H1 (cell line): ENCODE results near the gene CENPC. TPM values are rescaled to one million over a fixed set of nuclear protein-coding genes. Genes with fewer than 3 reads are reported as not detected.

Experiments
- CTCF ChIA-PET: fragments of 300-600 bp; sonication (Branson Sonifier 250); formaldehyde crosslinking; loops from one replicate; lab custom pipeline; 2021; ENCODE audit not compliant: partially characterized antibody; lab: Charles Lee
- POLR2A ChIA-PET: fragments of 300-600 bp; sonication (Branson Sonifier 250); formaldehyde crosslinking; loops from one replicate; lab custom pipeline; 2021; ENCODE audit warnings: inconsistent platforms; ENCODE audit not compliant: partially characterized antibody; lab: Charles Lee
- DNase-seq, 2 experiments: peaks; one replicate each; pipeline versions ENCODE4 v3.0.0 to v3.0.0-alpha.2; 2010 to 2022; ENCODE audit warnings: low spot score in 2 of 2, low read depth in 1 of 2, mixed read lengths in 1 of 2
- FAIRE-seq: peaks from 2 replicates; lab custom pipeline; 2011; peaks lifted over from hg19 to GRCh38; lab: Jason Lieb, UNC
- H2AFZ ChIP-seq: 2 replicates; pipeline ENCODE4 v1.8.1; 2012; ENCODE audit warnings: low read length, inconsistent platforms
- H2AK5ac ChIP-seq: 2 replicates; pipeline ENCODE4 v1.6.1; 2013; ENCODE audit warnings: low read depth, low read length
- H2BK120ac ChIP-seq: replicated peaks from 2 replicates; pipeline ENCODE3; 2013; ENCODE audit warnings: low read depth, low read length, inconsistent platforms
- H2BK12ac ChIP-seq: 2 replicates; pipeline ENCODE4 v1.6.1; 2013; ENCODE audit warnings: low read depth, low read length
- H2BK15ac ChIP-seq: 2 replicates; pipeline ENCODE4 v1.6.1; 2013; ENCODE audit warnings: low read length
- H2BK20ac ChIP-seq: 2 replicates; pipeline ENCODE4 v1.6.1; 2013; ENCODE audit warnings: low read length
- H2BK5ac ChIP-seq: 2 replicates; pipeline ENCODE4 v1.6.1; 2013; ENCODE audit warnings: low read depth, low read length
- H3K14ac ChIP-seq: 2 replicates; pipeline ENCODE4 v1.6.1; 2013; ENCODE audit warnings: inconsistent platforms; ENCODE audit not compliant: insufficient read length
- H3K18ac ChIP-seq: 2 replicates; pipeline ENCODE4 v1.6.1; 2013; ENCODE audit warnings: low read length; ENCODE audit errors: extremely low read depth
- H3K23ac ChIP-seq: 2 replicates; pipeline ENCODE4 v1.6.1; 2013; ENCODE audit warnings: inconsistent platforms; ENCODE audit not compliant: insufficient read length
- H3K23me2 ChIP-seq: 2 replicates; pipeline ENCODE4 v1.6.1; 2013; ENCODE audit warnings: low read depth, low read length
- H3K27ac ChIP-seq: 2 replicates; pipeline ENCODE4 v1.6.1; 2011; ENCODE audit warnings: low read depth, low read length, inconsistent platforms
- H3K27me3 ChIP-seq, 4 experiments: replicated peaks in 1 of 4; 1 replicate in 1 of 4; 2 replicates in 3 of 4; pipeline versions ENCODE4 v1.6.1 to v1.8.1; 2011 to 2013; ENCODE audit warnings: low read length in 3 of 4, mild to moderate bottlenecking in 3 of 4, inconsistent platforms in 2 of 4, mixed read lengths in 2 of 4, moderate library complexity in 1 of 4; ENCODE audit not compliant: control insufficient read depth in 3 of 4, insufficient read depth in 3 of 4; ENCODE audit errors: extremely low read depth in 1 of 4
- H3K36me3 ChIP-seq, 4 experiments: 2 replicates each; pipeline versions ENCODE4 v1.6.1 to v1.8.1; 2011 to 2013; ENCODE audit warnings: mild to moderate bottlenecking in 4 of 4, low read length in 3 of 4, moderate library complexity in 2 of 4, control low read depth in 1 of 4, inconsistent platforms in 1 of 4; ENCODE audit not compliant: insufficient read depth in 4 of 4, control insufficient read depth in 2 of 4
- H3K4ac ChIP-seq: replicated peaks from 2 replicates; pipeline ENCODE3; 2013; ENCODE audit warnings: low read length, low read depth, mixed read lengths, inconsistent platforms; ENCODE audit not compliant: insufficient read length
- H3K4me1 ChIP-seq, 4 experiments: replicated peaks in 1 of 4; 1 replicate in 1 of 4; 2 replicates in 3 of 4; pipeline versions ENCODE4 v1.6.1 to v1.8.1; 2011 to 2013; ENCODE audit warnings: low read length in 3 of 4, inconsistent platforms in 2 of 4, mixed read lengths in 1 of 4; ENCODE audit not compliant: insufficient read depth in 4 of 4, control insufficient read depth in 3 of 4
- H3K4me2 ChIP-seq, 2 experiments: 2 replicates each; pipeline versions ENCODE4 v1.6.1 to v1.8.1; 2011 to 2013; ENCODE audit warnings: low read depth in 2 of 2, low read length in 2 of 2, control low read depth in 1 of 2, inconsistent platforms in 1 of 2, mild to moderate bottlenecking in 1 of 2; ENCODE audit not compliant: insufficient read depth in 1 of 2
- H3K4me3 ChIP-seq, 4 experiments: fragments of 200-600, 300-600 bp in 1 of 4; sonication (generic), shearing (Covaris generic), sonication (Bioruptor Twin) in 1 of 4; 2 replicates each; pipeline versions ENCODE4 v1.5.1 to v1.8.1; 2011 to 2016; ENCODE audit warnings: low read length in 4 of 4, low read depth in 3 of 4, control low read depth in 2 of 4, inconsistent platforms in 2 of 4, mild to moderate bottlenecking in 2 of 4, mixed read lengths in 1 of 4, moderate library complexity in 1 of 4; ENCODE audit not compliant: insufficient read depth in 2 of 4; ENCODE audit errors: extremely low read depth in 1 of 4
- H3K56ac ChIP-seq: replicated peaks from 2 replicates; pipeline ENCODE3; 2013; ENCODE audit warnings: low read depth, mild to moderate bottlenecking, mixed read lengths, low read length, inconsistent platforms; ENCODE audit not compliant: insufficient read length
- H3K79me1 ChIP-seq: 2 replicates; pipeline ENCODE4 v1.6.1; 2013; ENCODE audit warnings: low read depth, low read length, control low read depth
- H3K79me2 ChIP-seq, 2 experiments: 2 replicates each; pipeline versions ENCODE4 v1.6.1 to v1.8.1; 2012 to 2013; ENCODE audit warnings: low read length in 2 of 2, mild to moderate bottlenecking in 2 of 2, inconsistent platforms in 1 of 2; ENCODE audit not compliant: insufficient read depth in 2 of 2, control insufficient read depth in 1 of 2
- H3K9ac ChIP-seq, 4 experiments: replicated peaks in 1 of 4; 1 replicate in 1 of 4; 2 replicates in 3 of 4; pipeline versions ENCODE4 v1.6.1 to v1.8.1; 2011 to 2013; ENCODE audit warnings: low read depth in 3 of 4, low read length in 3 of 4, control low read depth in 2 of 4, mild to moderate bottlenecking in 2 of 4, moderate library complexity in 2 of 4, inconsistent platforms in 1 of 4; ENCODE audit errors: extremely low read depth in 1 of 4
- H3K9me3 ChIP-seq, 2 experiments: 2 replicates each; pipeline versions ENCODE4 v1.6.1 to v1.8.1; 2012 to 2013; ENCODE audit warnings: mild to moderate bottlenecking in 2 of 2, moderate library complexity in 2 of 2, control low read depth in 1 of 2, inconsistent platforms in 1 of 2, low read depth in 1 of 2, low read length in 1 of 2, mixed read lengths in 1 of 2; ENCODE audit not compliant: insufficient read depth in 2 of 2
- H4K20me1 ChIP-seq, 2 experiments: replicated peaks in 1 of 2; 2 replicates each; pipeline versions ENCODE3 to v1.8.1; 2011 to 2013; ENCODE audit warnings: inconsistent platforms in 2 of 2, low read length in 2 of 2, mild to moderate bottlenecking in 1 of 2; ENCODE audit not compliant: insufficient read depth in 2 of 2, control insufficient read depth in 1 of 2
- H4K5ac ChIP-seq: 2 replicates; pipeline ENCODE4 v1.6.1; 2013; ENCODE audit warnings: low read length, low read depth, mixed read lengths, inconsistent platforms; ENCODE audit not compliant: insufficient read length
- H4K8ac ChIP-seq: 2 replicates; pipeline ENCODE4 v1.8.0; 2013; ENCODE audit warnings: mild to moderate bottlenecking, moderate library complexity, low read length, inconsistent platforms; ENCODE audit not compliant: insufficient read depth; ENCODE audit errors: extremely low read depth
- H4K91ac ChIP-seq: replicated peaks from 2 replicates; pipeline ENCODE3; 2013; ENCODE audit warnings: low read length, mixed read lengths, inconsistent platforms; ENCODE audit not compliant: insufficient read length
- CREB1 ChIP-seq: IDR thresholded peaks from 2 replicates; pipeline ENCODE4 v1.6.1; 2012; ENCODE audit warnings: inconsistent platforms
- CTCF ChIP-seq, 3 experiments: IDR thresholded peaks; 1 replicate in 2 of 3; 2 replicates in 1 of 3; pipeline versions ENCODE4 v1.5.1 to v1.6.1; 2011; ENCODE audit warnings: low read length in 3 of 3, mild to moderate bottlenecking in 3 of 3, inconsistent platforms in 2 of 3, low read depth in 1 of 3, moderate library complexity in 1 of 3; ENCODE audit not compliant: insufficient read depth in 1 of 3; ENCODE audit errors: control extremely low read depth in 1 of 3
- GABPA ChIP-seq: IDR thresholded peaks from 2 replicates; pipeline ENCODE4 v1.6.1; 2011; ENCODE audit warnings: mild to moderate bottlenecking, low read length, moderate library complexity, borderline replicate concordance; ENCODE audit not compliant: insufficient read depth
- HDAC6 ChIP-seq: IDR thresholded peaks from one replicate; pipeline ENCODE4 v1.7.1; 2012; ENCODE audit warnings: low read depth, mild to moderate bottlenecking, inconsistent platforms, low read length, moderate library complexity
- JUN ChIP-seq: IDR thresholded peaks from 2 replicates; pipeline ENCODE4 v1.6.1; 2011; ENCODE audit warnings: low read depth, mild to moderate bottlenecking, improper control_type of control experiment, low read length
- RBBP5 ChIP-seq: IDR thresholded peaks from 2 replicates; pipeline ENCODE4 v1.7.1; 2012; ENCODE audit warnings: low read depth, mild to moderate bottlenecking, inconsistent platforms, low read length, moderate library complexity, borderline replicate concordance
- RNF2 ChIP-seq: fragments of 200-900, 300-1000 bp; sonication (generic); IDR thresholded peaks from 2 replicates; pipeline ENCODE4 v1.7.1; 2016; ENCODE audit warnings: borderline replicate concordance, low read depth, mild to moderate bottlenecking, antibody characterized with exemption, low read length; ENCODE audit not compliant: poor library complexity, severe bottlenecking; ENCODE audit errors: missing control alignments
- SAP30 ChIP-seq: fragments of 300-600 bp; sonication (generic); IDR thresholded peaks from 2 replicates; pipeline ENCODE4 v1.7.1; 2012; ENCODE audit warnings: low read length, moderate library complexity, mild to moderate bottlenecking, inconsistent platforms; ENCODE audit not compliant: insufficient read depth, insufficient replicate concordance
- SIRT6 ChIP-seq: IDR thresholded peaks from one replicate; pipeline ENCODE4 v1.7.1; 2012; ENCODE audit warnings: low read length, inconsistent platforms
- SRF ChIP-seq: IDR thresholded peaks from 2 replicates; pipeline ENCODE4 v1.6.1; 2011; ENCODE audit warnings: mild to moderate bottlenecking, low read depth, low read length, moderate library complexity
- WGBS, 2 experiments: shearing (Covaris generic) in 1 of 2; methylation state at CpG; one replicate each; pipeline versions ENCODE4 v1.1.6 to v1.1.7; 2013 to 2015; ENCODE audit warnings: low lambda C conversion rate in 2 of 2, mixed read lengths in 2 of 2, inconsistent platforms in 1 of 2, low coverage in 1 of 2, missing lambda C conversion rate in 1 of 2; ENCODE audit not compliant: insufficient replicate concordance in 2 of 2, insufficient coverage in 1 of 2, insufficient read length in 1 of 2; ENCODE audit errors: extremely low coverage in 1 of 2, missing lambda C conversion rate in 1 of 2; 5-methylcytosine and 5-hydroxymethylcytosine counted together
- polyA plus RNA-seq, 7 experiments: library from polyadenylated mRNA; depleted of rRNA in 3 of 7; stranded (reverse) in 5 of 7; unstranded in 2 of 7; fragments of >200 nt in 5 of 7; fragments of 200-250 nt in 2 of 7; gene quantifications; 1 replicate in 5 of 7; 2 replicates in 1 of 7; 4 replicates in 1 of 7; pipeline versions ENCODE4 v1.2.1 to v1.2.3, GENCODE V29; 2011 to 2013; ENCODE audit warnings: missing spikeins in 2 of 7, mixed read lengths in 2 of 7
- total RNA-seq: library from RNA; stranded (reverse); fragmentation: NEBNext Ultra II Directional; extraction: Animal tissue kit (Norgen Biotek cat#: 25700); gene quantifications from 2 replicates; pipeline ENCODE4 v1.2.1, GENCODE V29; 2021

The CENPC gene
- total and polyA plus RNA-seq, 2 of the 8 experiments (the other 6 are each of a cell fraction or from before 2014, with no cell fraction given) = 2.8 to 15.7 TPM

GRCh38 chr4:67556436-67556835, 11.1 kb upstream of the CENPC start:
- no peaks in the 10 kb centered on the region for H3K79me2 ChIP-seq
- H4K20me1 ChIP-seq = no peaks in the 10 kb centered on the region
- POLR2A ChIA-PET = no interaction called here
- no peak overlapping the region for H2BK5ac ChIP-seq
- FAIRE-seq (no peak), DNase-seq (no peak)
- H3K9me3 ChIP-seq = no peaks in the 10 kb centered on the region
- H2BK20ac ChIP-seq = no peak overlapping the region
- H3K56ac ChIP-seq = no peak overlapping the region
- H3K27me3 ChIP-seq = no peaks in the 10 kb centered on the region
- H4K5ac ChIP-seq = no peak overlapping the region
- H3K36me3 ChIP-seq = no peaks in the 10 kb centered on the region
- no peak overlapping the region for H2BK120ac ChIP-seq
- H3K4me1 ChIP-seq = no peaks in the 10 kb centered on the region
- no peak overlapping the region for H2BK15ac ChIP-seq
- H3K27ac ChIP-seq = no peak overlapping the region
- H2AFZ ChIP-seq = no peak overlapping the region
- no peak overlapping the region for H4K8ac ChIP-seq
- no peak overlapping the region for H3K4ac ChIP-seq
- no peaks in the 10 kb centered on the region for H3K79me1 ChIP-seq
- no peak overlapping the region for H3K4me3 ChIP-seq
- H3K18ac ChIP-seq = no peak overlapping the region
- no peaks in the 10 kb centered on the region for H3K23me2 ChIP-seq
- H3K14ac ChIP-seq = no peak overlapping the region
- WGBS, 2 experiments = 73% methylated on average over 2 of the region's 2 CpGs; no CpG with 5 or more reads in 1 of the 2 experiments
- H2BK12ac ChIP-seq = no peak overlapping the region
- H3K9ac ChIP-seq = no peak overlapping the region
- CTCF ChIA-PET = interaction anchor here (0.6 to 1.1 kb wide), 2 partner anchors 344 to 524 kb away, joined by 3 read pairs; no protein-coding TSS in a partner anchor
- no peak overlapping the region for H2AK5ac ChIP-seq
- H4K91ac ChIP-seq = no peak overlapping the region
- H3K23ac ChIP-seq = no peak overlapping the region
- no peak overlapping the region for H3K4me2 ChIP-seq
- TF ChIP-seq SRF = no peak
- no peak for TF ChIP-seq SIRT6
- no peak for TF ChIP-seq JUN
- no peak for TF ChIP-seq RBBP5
- no peak for TF ChIP-seq HDAC6
- no peak for TF ChIP-seq CREB1
- TF ChIP-seq GABPA = no peak
- TF ChIP-seq SAP30 = no peak
- TF ChIP-seq CTCF (IDR thresholded peaks at IDR 0.05; ENCODE audit: control extremely low read depth in 1 of 3, insufficient read depth in 1 of 3, low read depth in 1 of 3, low read length in 3 of 3) = no peak
- TF ChIP-seq RNF2 = no peak
